A549 treated with CORT108297 at 1 μM for 4 hours (cell line): ENCODE results near the gene OR4A5. TPM values are rescaled to one million over a fixed set of nuclear protein-coding genes. Genes with fewer than 3 reads are reported as not detected.

ENCODE experiments used
- total RNA-seq: library from RNA; stranded (reverse); fragments of 200-300 nt; extraction: Qiagen RNA extraction; gene quantifications from 5 replicates; pipeline ENCODE4 v1.2.3, GENCODE V29; 2022

OR4A5 gene, protein sequence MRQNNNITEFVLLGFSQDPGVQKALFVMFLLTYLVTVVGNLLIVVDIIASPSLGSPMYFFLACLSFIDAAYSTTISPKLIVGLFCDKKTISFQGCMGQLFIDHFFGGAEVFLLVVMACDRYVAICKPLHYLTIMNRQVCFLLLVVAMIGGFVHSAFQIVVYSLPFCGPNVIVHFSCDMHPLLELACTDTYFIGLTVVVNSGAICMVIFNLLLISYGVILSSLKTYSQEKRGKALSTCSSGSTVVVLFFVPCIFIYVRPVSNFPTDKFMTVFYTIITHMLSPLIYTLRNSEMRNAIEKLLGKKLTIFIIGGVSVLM
- not detected in 5 replicates for total RNA-seq

DNA sequence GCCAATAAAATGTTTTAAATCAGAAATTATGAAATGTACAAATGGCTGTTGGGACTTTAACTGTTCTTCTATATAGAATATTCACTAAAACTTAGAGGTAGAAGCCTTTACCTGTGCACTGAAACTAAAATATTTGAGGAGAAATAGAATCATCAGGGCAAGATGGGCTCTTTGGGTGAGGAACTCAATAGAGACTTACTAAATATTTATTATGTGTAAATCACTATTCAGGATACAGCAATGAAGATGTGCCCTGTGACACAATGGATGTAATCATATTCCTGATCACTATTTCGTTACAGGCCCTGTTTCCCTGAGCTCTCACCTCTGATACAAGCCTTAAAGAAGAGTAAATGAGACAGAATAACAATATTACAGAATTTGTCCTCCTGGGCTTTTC lies at the start of gene OR4A5:
OR4A5 (plus strand) TSS at position 301 of the 400 bp plus-strand sequence; CDS start at position 354, 53 bp downstream.

Other genes starting within 250 kb of the OR4A5 start
- gene OR4C46, start 102.8 kb upstream of the OR4A5 start, total RNA-seq, result not detected in 5 replicates